Peyer's patch (tissue), 4 donors: Measurements from ENCODE around the gene ARHGAP23.

Experiments
- POLR2A ChIP-seq, 2 donors: fragments of 450-650 bp; IDR thresholded peaks; one replicate each; pipeline ENCODE4 v1.5.1; 2017; ENCODE audit warnings: antibody characterized with exemption in 2 of 2, mild to moderate bottlenecking in 2 of 2, moderate library complexity in 2 of 2
- TF ChIP-seq, protein P1 (sequence below), 6 experiments: fragments of 450-650 bp in 4 of 6; fragments of 200-600 bp in 2 of 6; sonication (generic) in 1 of 6; IDR thresholded peaks; one replicate each; pipeline ENCODE4 v1.5.1; 2017 to 2019; ENCODE audit warnings: antibody characterized with exemption in 6 of 6, mild to moderate bottlenecking in 3 of 6, moderate library complexity in 1 of 6

DNA sequence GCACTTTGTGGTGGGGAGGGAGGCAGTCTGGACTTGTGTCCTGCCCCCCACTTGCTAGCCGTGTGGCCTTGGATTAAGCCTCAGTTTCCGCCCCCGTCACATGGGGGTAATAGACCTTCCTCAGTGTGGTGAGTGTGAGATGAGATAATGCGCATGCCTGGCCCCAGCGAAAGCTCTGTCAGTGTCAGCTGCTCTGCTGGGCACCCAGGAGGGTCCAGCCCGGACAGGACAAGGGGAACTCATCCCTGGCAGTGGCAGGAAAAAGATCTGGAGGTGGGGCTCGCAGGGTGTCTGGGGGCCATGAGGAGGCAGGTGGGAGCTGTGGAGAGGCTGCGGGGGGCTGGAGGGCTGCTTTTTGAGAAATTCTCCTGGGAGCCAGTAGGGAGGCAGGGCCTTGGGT, 114.0 kb downstream of the ARHGAP23 start:
- TF ChIP-seq, protein P1, sequence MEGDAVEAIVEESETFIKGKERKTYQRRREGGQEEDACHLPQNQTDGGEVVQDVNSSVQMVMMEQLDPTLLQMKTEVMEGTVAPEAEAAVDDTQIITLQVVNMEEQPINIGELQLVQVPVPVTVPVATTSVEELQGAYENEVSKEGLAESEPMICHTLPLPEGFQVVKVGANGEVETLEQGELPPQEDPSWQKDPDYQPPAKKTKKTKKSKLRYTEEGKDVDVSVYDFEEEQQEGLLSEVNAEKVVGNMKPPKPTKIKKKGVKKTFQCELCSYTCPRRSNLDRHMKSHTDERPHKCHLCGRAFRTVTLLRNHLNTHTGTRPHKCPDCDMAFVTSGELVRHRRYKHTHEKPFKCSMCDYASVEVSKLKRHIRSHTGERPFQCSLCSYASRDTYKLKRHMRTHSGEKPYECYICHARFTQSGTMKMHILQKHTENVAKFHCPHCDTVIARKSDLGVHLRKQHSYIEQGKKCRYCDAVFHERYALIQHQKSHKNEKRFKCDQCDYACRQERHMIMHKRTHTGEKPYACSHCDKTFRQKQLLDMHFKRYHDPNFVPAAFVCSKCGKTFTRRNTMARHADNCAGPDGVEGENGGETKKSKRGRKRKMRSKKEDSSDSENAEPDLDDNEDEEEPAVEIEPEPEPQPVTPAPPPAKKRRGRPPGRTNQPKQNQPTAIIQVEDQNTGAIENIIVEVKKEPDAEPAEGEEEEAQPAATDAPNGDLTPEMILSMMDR (IDR thresholded peaks at IDR 0.05): no peak
- TF ChIP-seq POLR2A (IDR thresholded peaks at IDR 0.05): no peak
